Panc1 (cell line): ENCODE measurements around the gene PAX9. TPM values are rescaled to one million over a fixed set of nuclear protein-coding genes. Genes with fewer than 3 reads are reported as not detected.

Source experiments
- ATAC-seq: fragments of 200-7000 bp; cut with Tn5 transposase; 2 replicates; pipeline ENCODE4 v1.9.1; 2020; ENCODE audit warnings: mild to moderate bottlenecking, moderate library complexity
- BruUV-seq: library from RNA; stranded (reverse); fragments of 400-500 nt; replicated peaks from 2 replicates; lab custom pipeline; 2021; lab: Mats Ljungman, UMichigan
- CTCF ChIA-PET: fragments of 300-600 bp; sonication (Branson Sonifier 250); formaldehyde crosslinking; loops from one replicate; lab custom pipeline; 2022; ENCODE audit warnings: antibody characterized with exemption; lab: Charles Lee
- POLR2A ChIA-PET: fragments of 300-600 bp; sonication (Branson Sonifier 250); formaldehyde crosslinking; loops from one replicate; lab custom pipeline; 2022; ENCODE audit warnings: antibody characterized with exemption; lab: Charles Lee
- DNase-seq: peaks from one replicate; pipeline ENCODE4 v3.0.0-alpha.2; 2010; ENCODE audit warnings: low read depth, low spot score
- H3K27ac ChIP-seq: 2 replicates; pipeline ENCODE4 v1.5.1; 2011; ENCODE audit warnings: mild to moderate bottlenecking, low read length, inconsistent platforms
- H3K27me3 ChIP-seq: fragments of 200-500 bp; sonication (Bioruptor generic); 2 replicates; pipeline ENCODE4 v1.6.0; 2014; ENCODE audit warnings: low read length, inconsistent platforms; ENCODE audit not compliant: control insufficient read depth, insufficient read depth
- H3K36me3 ChIP-seq: fragments of 200-500 bp; sonication (Bioruptor generic); 2 replicates; pipeline ENCODE4 v1.5.1; 2014; ENCODE audit warnings: inconsistent platforms, mild to moderate bottlenecking, low read length, moderate library complexity; ENCODE audit not compliant: control insufficient read depth, insufficient read depth
- H3K4me1 ChIP-seq: 2 replicates; pipeline ENCODE4 v1.5.1; 2011; ENCODE audit warnings: inconsistent platforms, mild to moderate bottlenecking, low read length, moderate library complexity; ENCODE audit not compliant: control insufficient read depth, insufficient read depth
- H3K4me3 ChIP-seq, 2 experiments: 2 replicates each; pipeline ENCODE4 v1.5.1; 2011 to 2012; ENCODE audit warnings: low read depth in 2 of 2, low read length in 2 of 2, mild to moderate bottlenecking in 2 of 2, inconsistent platforms in 1 of 2, moderate library complexity in 1 of 2
- H3K9me3 ChIP-seq: fragments of 200-500 bp; sonication (Bioruptor generic); 2 replicates; pipeline ENCODE4 v1.5.1; 2014; ENCODE audit warnings: low read depth, mild to moderate bottlenecking, inconsistent platforms, low read length, moderate library complexity; ENCODE audit not compliant: control insufficient read depth, insufficient read depth
- POLR2AphosphoS5 ChIP-seq: IDR thresholded peaks from 2 replicates; pipeline ENCODE4 v1.6.1; 2012; ENCODE audit warnings: mild to moderate bottlenecking, low read depth, low read length, moderate library complexity
- SIN3A ChIP-seq: IDR thresholded peaks from 2 replicates; pipeline ENCODE4 v1.6.1; 2012; ENCODE audit warnings: low read depth, mild to moderate bottlenecking, low read length, moderate library complexity, borderline replicate concordance; ENCODE audit not compliant: insufficient read depth
- TCF7L2 ChIP-seq: IDR thresholded peaks from 2 replicates; pipeline ENCODE4 v1.6.1; 2011; ENCODE audit warnings: mild to moderate bottlenecking, low read depth, low read length, inconsistent platforms
- in situ Hi-C: cut with HindIII; loops from 2 replicates; pipeline ENCODE4 v1.10.0; 2016; ENCODE audit warnings: low sequenced_read_pairs, low pct_unique_long_range_greater_than_20kb
- intact Hi-C: fragments of 100-400 bp; cut with micrococcal nuclease; formaldehyde crosslinking; loops from one replicate; pipeline ENCODE4 v1.10.0; 2022; ENCODE audit not compliant: unreplicated experiment
- total RNA-seq: library from RNA; stranded (reverse); gene quantifications from one replicate; pipeline ENCODE4 v1.2.1, GENCODE V29; 2021; ENCODE audit not compliant: unreplicated experiment
- TF ChIP-seq, protein P1 (sequence below): fragments of 450-650 bp; IDR thresholded peaks from 2 replicates; pipeline ENCODE4 v1.5.1; 2017; ENCODE audit warnings: mild to moderate bottlenecking
- TF ChIP-seq, protein P2 (sequence below), 2 experiments: IDR thresholded peaks; 2 replicates each; pipeline ENCODE4 v1.6.1; 2011 to 2012; ENCODE audit warnings: low read depth in 2 of 2, control low read depth in 1 of 2, low read length in 1 of 2, mild to moderate bottlenecking in 1 of 2, moderate library complexity in 1 of 2; ENCODE audit not compliant: insufficient read depth in 1 of 2

PAX9 gene
- total RNA-seq, 1 experiment from 2014 or later, result 0.82 TPM

DNA sequence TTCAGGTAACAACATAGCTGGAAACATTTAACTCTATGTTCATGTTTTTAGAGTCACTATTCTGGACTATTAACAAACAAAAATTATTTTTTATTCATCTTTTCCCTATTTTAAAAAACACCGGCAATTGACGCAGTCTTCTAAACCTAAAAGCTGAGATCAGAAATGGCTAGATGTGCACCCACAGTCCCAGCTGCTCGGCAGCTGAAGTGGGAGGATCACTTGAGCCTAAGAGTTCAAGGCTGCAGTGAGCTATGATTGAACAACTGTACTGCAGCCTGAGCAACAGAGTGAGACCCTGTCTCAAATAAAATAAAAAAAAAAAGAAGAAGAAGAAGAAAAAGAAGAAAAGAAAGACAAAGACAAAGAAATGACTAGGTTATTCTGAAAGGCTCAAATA lies 64.5 kb downstream of the PAX9 start:
- in situ Hi-C loops, result no loop called here
- H3K27me3 ChIP-seq, result no peaks in the 10 kb centered on the region
- CTCF ChIA-PET, result no interaction called here
- no peaks in the 10 kb centered on the region for H3K9me3 ChIP-seq
- TF ChIP-seq TCF7L2, result no peak
- TF ChIP-seq SIN3A, result no peak
- TF ChIP-seq POLR2AphosphoS5, result no peak
- TF ChIP-seq, protein P1, sequence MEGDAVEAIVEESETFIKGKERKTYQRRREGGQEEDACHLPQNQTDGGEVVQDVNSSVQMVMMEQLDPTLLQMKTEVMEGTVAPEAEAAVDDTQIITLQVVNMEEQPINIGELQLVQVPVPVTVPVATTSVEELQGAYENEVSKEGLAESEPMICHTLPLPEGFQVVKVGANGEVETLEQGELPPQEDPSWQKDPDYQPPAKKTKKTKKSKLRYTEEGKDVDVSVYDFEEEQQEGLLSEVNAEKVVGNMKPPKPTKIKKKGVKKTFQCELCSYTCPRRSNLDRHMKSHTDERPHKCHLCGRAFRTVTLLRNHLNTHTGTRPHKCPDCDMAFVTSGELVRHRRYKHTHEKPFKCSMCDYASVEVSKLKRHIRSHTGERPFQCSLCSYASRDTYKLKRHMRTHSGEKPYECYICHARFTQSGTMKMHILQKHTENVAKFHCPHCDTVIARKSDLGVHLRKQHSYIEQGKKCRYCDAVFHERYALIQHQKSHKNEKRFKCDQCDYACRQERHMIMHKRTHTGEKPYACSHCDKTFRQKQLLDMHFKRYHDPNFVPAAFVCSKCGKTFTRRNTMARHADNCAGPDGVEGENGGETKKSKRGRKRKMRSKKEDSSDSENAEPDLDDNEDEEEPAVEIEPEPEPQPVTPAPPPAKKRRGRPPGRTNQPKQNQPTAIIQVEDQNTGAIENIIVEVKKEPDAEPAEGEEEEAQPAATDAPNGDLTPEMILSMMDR, result no peak
- TF ChIP-seq, protein P2, sequence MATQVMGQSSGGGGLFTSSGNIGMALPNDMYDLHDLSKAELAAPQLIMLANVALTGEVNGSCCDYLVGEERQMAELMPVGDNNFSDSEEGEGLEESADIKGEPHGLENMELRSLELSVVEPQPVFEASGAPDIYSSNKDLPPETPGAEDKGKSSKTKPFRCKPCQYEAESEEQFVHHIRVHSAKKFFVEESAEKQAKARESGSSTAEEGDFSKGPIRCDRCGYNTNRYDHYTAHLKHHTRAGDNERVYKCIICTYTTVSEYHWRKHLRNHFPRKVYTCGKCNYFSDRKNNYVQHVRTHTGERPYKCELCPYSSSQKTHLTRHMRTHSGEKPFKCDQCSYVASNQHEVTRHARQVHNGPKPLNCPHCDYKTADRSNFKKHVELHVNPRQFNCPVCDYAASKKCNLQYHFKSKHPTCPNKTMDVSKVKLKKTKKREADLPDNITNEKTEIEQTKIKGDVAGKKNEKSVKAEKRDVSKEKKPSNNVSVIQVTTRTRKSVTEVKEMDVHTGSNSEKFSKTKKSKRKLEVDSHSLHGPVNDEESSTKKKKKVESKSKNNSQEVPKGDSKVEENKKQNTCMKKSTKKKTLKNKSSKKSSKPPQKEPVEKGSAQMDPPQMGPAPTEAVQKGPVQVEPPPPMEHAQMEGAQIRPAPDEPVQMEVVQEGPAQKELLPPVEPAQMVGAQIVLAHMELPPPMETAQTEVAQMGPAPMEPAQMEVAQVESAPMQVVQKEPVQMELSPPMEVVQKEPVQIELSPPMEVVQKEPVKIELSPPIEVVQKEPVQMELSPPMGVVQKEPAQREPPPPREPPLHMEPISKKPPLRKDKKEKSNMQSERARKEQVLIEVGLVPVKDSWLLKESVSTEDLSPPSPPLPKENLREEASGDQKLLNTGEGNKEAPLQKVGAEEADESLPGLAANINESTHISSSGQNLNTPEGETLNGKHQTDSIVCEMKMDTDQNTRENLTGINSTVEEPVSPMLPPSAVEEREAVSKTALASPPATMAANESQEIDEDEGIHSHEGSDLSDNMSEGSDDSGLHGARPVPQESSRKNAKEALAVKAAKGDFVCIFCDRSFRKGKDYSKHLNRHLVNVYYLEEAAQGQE (IDR thresholded peaks at IDR 0.05; ENCODE audit: insufficient read depth in 1 of 2, low read depth in 2 of 2, low read length in 1 of 2), result no peak
- DNase-seq (no peak), ATAC-seq (no peak)
- no peaks in the 10 kb centered on the region for H3K4me1 ChIP-seq
- intact Hi-C loops, result no loop called here
- H3K36me3 ChIP-seq, result no peaks in the 10 kb centered on the region
- no peak overlapping the region for H3K27ac ChIP-seq
- no TSS peak for BruUV-seq
- no peak overlapping the region for H3K4me3 ChIP-seq
- POLR2A ChIA-PET, result no interaction called here

Other genes starting within 250 kb of the PAX9 start
- gene NKX2-1, start 141.6 kb upstream of the PAX9 start, total RNA-seq, result 0.13 TPM
- 0.18 TPM for gene NKX2-8, start 79.2 kb upstream of the PAX9 start, total RNA-seq